ENCODE results near the gene TMEM150B. TPM values are rescaled to one million over a fixed set of nuclear protein-coding genes. Genes with fewer than 3 reads are reported as not detected.
A peak's percentile ranks its signal among the peaks of the same experiment; 100 is the strongest.

The TMEM150B gene
- total RNA-seq, 1 donor from 2014 or later = not detected

DNA sequence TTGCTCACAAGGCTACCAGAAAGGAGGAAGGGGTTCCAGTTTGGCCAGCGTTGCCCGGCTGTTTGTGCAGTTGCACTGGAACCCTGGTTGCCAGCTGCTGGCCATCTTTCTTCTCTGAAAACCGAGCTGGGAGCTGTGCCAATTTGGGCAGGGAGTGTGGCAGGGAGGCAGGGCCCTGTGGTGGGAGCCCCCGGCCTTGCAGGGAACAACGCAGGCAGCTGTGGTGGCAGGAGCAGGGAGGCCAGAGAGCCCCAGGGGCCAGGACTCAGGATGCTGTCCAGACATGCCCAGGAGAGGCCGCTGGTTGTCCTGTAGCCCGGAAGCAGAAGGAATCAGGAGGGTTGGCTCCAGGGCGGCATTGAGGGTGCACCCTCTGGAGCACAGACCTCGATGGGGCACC is 19.3 kb upstream of the TMEM150B start:
- peaks cover 6% of the 10 kb centered on the region for H3K4me1 Mint-ChIP-seq (ENCODE audit: unreplicated experiment)
- TF ChIP-seq, protein P1, sequence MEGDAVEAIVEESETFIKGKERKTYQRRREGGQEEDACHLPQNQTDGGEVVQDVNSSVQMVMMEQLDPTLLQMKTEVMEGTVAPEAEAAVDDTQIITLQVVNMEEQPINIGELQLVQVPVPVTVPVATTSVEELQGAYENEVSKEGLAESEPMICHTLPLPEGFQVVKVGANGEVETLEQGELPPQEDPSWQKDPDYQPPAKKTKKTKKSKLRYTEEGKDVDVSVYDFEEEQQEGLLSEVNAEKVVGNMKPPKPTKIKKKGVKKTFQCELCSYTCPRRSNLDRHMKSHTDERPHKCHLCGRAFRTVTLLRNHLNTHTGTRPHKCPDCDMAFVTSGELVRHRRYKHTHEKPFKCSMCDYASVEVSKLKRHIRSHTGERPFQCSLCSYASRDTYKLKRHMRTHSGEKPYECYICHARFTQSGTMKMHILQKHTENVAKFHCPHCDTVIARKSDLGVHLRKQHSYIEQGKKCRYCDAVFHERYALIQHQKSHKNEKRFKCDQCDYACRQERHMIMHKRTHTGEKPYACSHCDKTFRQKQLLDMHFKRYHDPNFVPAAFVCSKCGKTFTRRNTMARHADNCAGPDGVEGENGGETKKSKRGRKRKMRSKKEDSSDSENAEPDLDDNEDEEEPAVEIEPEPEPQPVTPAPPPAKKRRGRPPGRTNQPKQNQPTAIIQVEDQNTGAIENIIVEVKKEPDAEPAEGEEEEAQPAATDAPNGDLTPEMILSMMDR (IDR thresholded peaks at IDR 0.05; ENCODE audit: unreplicated experiment) = no peak
- H3K4me3 Mint-ChIP-seq (ENCODE audit: unreplicated experiment) = no peak overlapping the region

GRCh38 chr19:55341595-55342531 is 16.7 kb upstream of the TMEM150B start:
- TF ChIP-seq, protein P1 (IDR thresholded peaks at IDR 0.05; ENCODE audit: unreplicated experiment) = no peak
- H3K27ac Mint-ChIP-seq (ENCODE audit: unreplicated experiment) = peak overlapping the region; percentile 77
- H3K27me3 Mint-ChIP-seq (ENCODE audit: unreplicated experiment) = peaks cover 18% of the 10 kb centered on the region
- peak overlapping the region; percentile 79 for H3K4me3 Mint-ChIP-seq (ENCODE audit: unreplicated experiment)
- no peak for DNase-seq (ENCODE audit: low spot score)
- no peaks in the 10 kb centered on the region for H3K9me3 Mint-ChIP-seq (ENCODE audit: unreplicated experiment)
- H3K36me3 Mint-ChIP-seq (ENCODE audit: low read depth, unreplicated experiment) = peaks cover 4% of the 10 kb centered on the region
- H3K4me1 Mint-ChIP-seq (ENCODE audit: unreplicated experiment) = peaks cover 5% of the 10 kb centered on the region

More for the DNA sequence above, 19.3 kb upstream of the TMEM150B start:
- Mint-ChIP-seq H3K27ac (ENCODE audit: unreplicated experiment) (no peak overlapping the region), H3K36me3 (ENCODE audit: low read depth, unreplicated experiment) (peaks cover 4% of the 10 kb centered on the region), H3K9me3 (ENCODE audit: unreplicated experiment) (no peaks in the 10 kb centered on the region), H3K27me3 (ENCODE audit: unreplicated experiment) (peaks cover 14% of the 10 kb centered on the region)
- no peak for DNase-seq (ENCODE audit: low spot score)

GRCh38 chr19:55341171-55341588 is 16.0 kb upstream of the TMEM150B start:
- H3K27ac Mint-ChIP-seq (ENCODE audit: unreplicated experiment) = peak overlapping the region; percentile 77
- DNase-seq (ENCODE audit: low spot score) = peak; percentile 59
- H3K4me3 Mint-ChIP-seq (ENCODE audit: unreplicated experiment) = peak overlapping the region; percentile 89
- TF ChIP-seq, protein P1 (IDR thresholded peaks at IDR 0.05; ENCODE audit: unreplicated experiment) = no peak
- H3K9me3 Mint-ChIP-seq (ENCODE audit: unreplicated experiment) = no peaks in the 10 kb centered on the region
- H3K27me3 Mint-ChIP-seq (ENCODE audit: unreplicated experiment) = peaks cover 18% of the 10 kb centered on the region
- peaks cover 5% of the 10 kb centered on the region for H3K4me1 Mint-ChIP-seq (ENCODE audit: unreplicated experiment)
- peaks cover 4% of the 10 kb centered on the region for H3K36me3 Mint-ChIP-seq (ENCODE audit: low read depth, unreplicated experiment)

- Mint-ChIP-seq H3K27ac (ENCODE audit: unreplicated experiment) (no peak overlapping the region), H3K36me3 (ENCODE audit: low read depth, unreplicated experiment) (peaks cover 4% of the 10 kb centered on the region), H3K27me3 (ENCODE audit: unreplicated experiment) (peaks cover 18% of the 10 kb centered on the region), H3K9me3 (ENCODE audit: unreplicated experiment) (no peaks in the 10 kb centered on the region), H3K4me1 (ENCODE audit: unreplicated experiment) (peaks cover 5% of the 10 kb centered on the region), H3K4me3 (ENCODE audit: unreplicated experiment) (peak overlapping the region; percentile 89)
- TF ChIP-seq, protein P1 (IDR thresholded peaks at IDR 0.05; ENCODE audit: unreplicated experiment) = no peak
- DNase-seq (ENCODE audit: low spot score) = peak; percentile 41
These were observed 15.6 kb upstream of the TMEM150B start for GRCh38 chr19:55340784-55341147.

Data from endothelial cell (in vitro differentiated cells).